HG03460 (cell line): Measurements from ENCODE around the gene SLX4.

Source experiments
- ATAC-seq: cut with Tn5 transposase; IDR thresholded peaks from one replicate; pipeline ENCODE4 v1.9.1; 2021; ENCODE audit not compliant: unreplicated experiment

Gene SLX4

GRCh38 chr16:3561626-3562025, 49.8 kb downstream of the SLX4 start:
- no peak for ATAC-seq

GRCh38 chr16:3554351-3554928, 57.0 kb downstream of the SLX4 start:
- ATAC-seq: no peak

GRCh38 chr16:3553138-3553923, 58.1 kb downstream of the SLX4 start:
- no peak for ATAC-seq

GRCh38 chr16:3550851-3551847, 60.3 kb downstream of the SLX4 start:
- ATAC-seq: no peak

GRCh38 chr16:3549906-3550305, 61.5 kb downstream of the SLX4 start:
- no peak for ATAC-seq

- no peak for ATAC-seq
Measured at GRCh38 chr16:3548859-3549258, 62.5 kb downstream of the SLX4 start.

- no peak for ATAC-seq
Measured at GRCh38 chr16:3548445-3548844, 63.0 kb downstream of the SLX4 start.

- no peak for ATAC-seq
Measured at GRCh38 chr16:3546986-3547682, 64.3 kb downstream of the SLX4 start.

- no peak for ATAC-seq
Measured at GRCh38 chr16:3542601-3543373, 68.6 kb downstream of the SLX4 start.

GRCh38 chr16:3541527-3542155, 69.8 kb downstream of the SLX4 start:
- ATAC-seq: no peak

- ATAC-seq: no peak
Measured at GRCh38 chr16:3538222-3538621, 73.2 kb downstream of the SLX4 start.

GRCh38 chr16:3536851-3537250, 74.6 kb downstream of the SLX4 start:
- no peak for ATAC-seq

GRCh38 chr16:3536271-3536731, 75.1 kb downstream of the SLX4 start:
- no peak for ATAC-seq

- ATAC-seq: no peak
Measured at GRCh38 chr16:3534126-3534525, 77.3 kb downstream of the SLX4 start.

GRCh38 chr16:3532741-3533140, 78.7 kb downstream of the SLX4 start:
- ATAC-seq: no peak
